GM19324 (cell line): ENCODE data around the gene BRS3.
"Not testable (repeated sequence)": the region's sequence is repeated elsewhere in the genome, so short reads cannot be mapped to it uniquely, and the experiment has no call there.

Experiments used
- ATAC-seq: cut with Tn5 transposase; IDR thresholded peaks from one replicate; pipeline ENCODE4 v1.9.1; 2021; ENCODE audit warnings: mild to moderate bottlenecking, moderate library complexity; ENCODE audit not compliant: unreplicated experiment, low FRiP score

The BRS3 gene

GRCh38 chrX:136487647-136488046 lies at the start of gene BRS3:
Gene BRS3, plus strand, starts transcription at chrX:136487947. Its CDS starts 168 bp downstream, at chrX:136488115.
- ATAC-seq, result no peak

DNA sequence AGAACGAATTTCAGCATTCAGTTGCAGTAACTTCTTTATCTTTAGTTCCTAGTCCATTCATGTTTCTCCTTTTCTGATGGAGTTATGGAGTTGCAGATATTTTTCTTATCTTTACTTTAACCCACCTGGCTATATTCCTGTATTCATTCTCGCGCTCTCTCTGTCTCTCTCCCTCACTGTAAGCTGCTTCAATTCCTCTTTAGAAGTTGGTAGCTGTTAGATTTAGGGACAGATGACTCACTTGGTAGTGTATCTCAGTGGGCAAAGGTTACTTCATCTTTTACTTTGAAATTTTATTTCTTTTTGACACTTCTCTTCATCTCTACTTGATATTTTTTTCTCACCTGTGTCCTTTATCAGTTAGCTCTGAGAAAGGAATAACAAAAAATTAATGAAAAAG lies 49.6 kb upstream of the BRS3 start:
- no peak for ATAC-seq

DNA sequence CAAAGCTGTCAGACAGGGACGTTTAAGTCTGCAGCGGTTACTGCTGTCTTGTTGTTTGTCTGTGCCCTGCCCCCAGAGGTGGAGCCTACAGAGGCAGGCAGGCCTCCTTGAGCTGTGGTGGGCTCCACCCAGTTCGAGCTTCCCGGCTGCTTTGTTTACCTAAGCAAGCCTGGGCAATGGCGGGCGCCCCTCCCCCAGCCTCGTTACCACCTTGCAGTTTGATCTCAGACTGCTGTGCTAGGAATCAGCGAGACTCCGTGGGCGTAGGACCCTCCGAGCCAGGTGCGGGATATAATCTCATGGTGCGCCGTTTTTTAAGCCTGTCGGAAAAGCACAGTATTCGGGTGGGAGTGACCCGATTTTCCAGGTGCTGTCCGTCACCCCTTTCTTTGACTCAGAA lies 42.1 kb upstream of the BRS3 start:
- not testable (repeated sequence) for ATAC-seq

- ATAC-seq, result no peak
Observed at GRCh38 chrX:136446208-136446607, 41.5 kb upstream of the BRS3 start.

DNA sequence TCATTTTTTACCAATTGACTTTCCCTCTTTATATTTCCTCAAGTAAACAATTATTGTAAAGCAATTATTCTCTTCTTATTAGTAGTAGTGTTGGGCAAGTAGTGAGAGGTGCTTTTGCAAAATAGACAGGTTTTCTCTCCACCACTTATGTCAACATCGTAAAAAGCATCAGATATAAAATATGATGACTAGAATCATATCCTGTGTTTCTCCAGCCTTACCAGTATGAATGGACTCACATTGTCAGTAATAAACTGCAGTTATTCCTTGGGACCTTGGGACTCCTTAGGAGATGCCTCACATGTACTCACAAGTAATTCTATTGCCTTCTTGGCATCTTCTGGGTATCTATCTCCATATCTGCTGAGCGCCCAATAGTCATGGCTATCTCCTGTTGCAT lies 40.4 kb upstream of the BRS3 start:
- no peak for ATAC-seq

DNA sequence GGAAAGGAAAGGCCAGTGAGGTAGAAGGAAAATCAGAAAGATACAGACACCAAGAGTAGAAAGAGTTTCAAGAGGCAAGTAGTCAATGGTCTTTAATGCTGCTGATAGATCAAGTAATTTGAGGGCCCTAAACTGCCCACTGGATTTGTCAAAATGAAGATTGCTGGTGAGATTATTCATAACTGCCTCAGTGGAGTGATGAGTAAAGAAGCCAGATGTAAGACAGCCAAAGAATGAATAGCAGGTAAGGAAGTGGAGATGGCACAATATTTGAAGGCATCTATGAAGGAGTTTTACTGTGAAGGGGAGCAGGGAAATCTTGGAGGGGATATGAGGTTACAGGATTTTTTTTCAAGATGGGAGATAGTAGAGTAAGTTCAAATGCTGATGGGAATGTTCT lies 39.8 kb upstream of the BRS3 start:
- no peak for ATAC-seq

DNA sequence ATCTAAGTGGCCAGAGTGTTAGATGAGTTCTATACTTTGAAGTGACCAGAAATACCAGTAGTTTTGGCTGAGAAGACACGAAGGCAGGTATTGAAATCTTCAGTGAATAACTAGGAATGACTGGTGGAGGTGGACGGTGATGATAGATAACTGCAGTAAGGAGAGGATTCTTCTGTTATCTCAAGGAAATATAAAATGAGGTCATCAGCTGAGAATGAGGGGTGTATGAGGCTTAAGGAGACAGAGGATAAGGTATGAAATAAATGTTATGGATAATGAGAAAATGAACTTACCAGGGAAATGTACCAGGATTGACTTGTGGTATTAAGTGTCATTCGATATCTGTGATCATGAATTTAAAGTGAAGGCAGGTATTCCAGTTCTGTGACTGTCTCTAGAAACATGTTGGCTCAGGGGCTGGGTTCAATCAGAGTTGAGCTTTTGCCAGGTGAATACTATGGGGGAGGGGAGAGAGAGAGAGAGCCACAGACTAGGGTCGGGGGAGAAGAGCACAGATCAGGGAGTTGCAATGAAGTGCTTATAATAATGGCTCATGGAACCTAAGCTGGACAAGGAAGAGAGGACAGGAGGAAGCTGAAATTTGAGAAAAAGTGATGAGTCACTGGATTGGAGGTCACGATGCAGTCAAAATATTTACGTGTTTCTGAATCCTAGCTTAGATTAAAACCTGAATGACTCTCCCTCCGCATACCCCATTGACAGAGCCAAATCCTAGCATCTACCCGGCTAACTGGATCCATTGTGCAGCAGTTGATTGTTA lies 37.5 kb upstream of the BRS3 start:
- no peak for ATAC-seq

GRCh38 chrX:136452614-136453013 lies 35.1 kb upstream of the BRS3 start:
- ATAC-seq, result no peak

GRCh38 chrX:136453114-136453513 lies 34.6 kb upstream of the BRS3 start:
- no peak for ATAC-seq

DNA sequence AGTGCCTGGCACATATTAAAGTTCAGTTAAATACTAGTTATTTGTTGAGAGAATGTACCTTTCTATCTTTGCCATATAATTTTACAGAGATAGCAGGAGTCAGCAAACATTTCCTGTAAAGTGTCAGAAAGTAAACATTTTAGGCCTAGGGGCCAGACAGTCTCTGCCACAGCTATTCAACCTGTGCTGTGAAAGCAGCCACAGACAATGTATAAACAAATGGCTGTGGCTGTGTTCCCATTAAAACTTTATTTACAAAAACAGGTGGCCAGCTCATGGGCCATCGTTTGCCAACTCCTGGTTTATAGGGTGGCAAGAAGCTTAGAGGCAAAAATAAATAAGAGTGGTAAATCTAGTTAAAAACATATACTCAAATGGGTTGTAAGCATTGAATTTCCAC lies 34.0 kb upstream of the BRS3 start:
- ATAC-seq, result no peak

GRCh38 chrX:136456133-136456532 lies 31.6 kb upstream of the BRS3 start:
- ATAC-seq, result no peak

GRCh38 chrX:136457303-136457917 lies 30.3 kb upstream of the BRS3 start:
- ATAC-seq, result no peak

DNA sequence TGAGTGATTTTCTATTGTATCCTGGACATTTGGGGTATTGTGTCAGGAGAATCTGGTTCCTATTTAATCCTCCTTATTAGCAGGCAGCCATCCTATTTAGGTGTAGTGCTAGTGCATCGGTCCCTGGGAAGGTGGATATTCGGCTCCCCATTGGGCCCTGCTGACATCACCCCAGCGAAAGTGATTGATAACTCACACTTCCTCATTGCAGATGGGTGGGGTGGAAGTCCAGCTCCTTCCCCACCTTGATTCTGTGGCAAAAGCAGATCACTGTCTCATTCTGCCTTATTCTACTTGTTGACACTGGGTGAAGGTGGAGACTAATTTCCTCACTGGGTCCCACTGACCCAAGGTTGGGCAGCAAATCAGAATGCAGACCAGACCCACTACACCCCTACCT lies 23.2 kb upstream of the BRS3 start:
- no peak for ATAC-seq

GRCh38 chrX:136467303-136467702 lies 20.4 kb upstream of the BRS3 start:
- ATAC-seq, result no peak

GRCh38 chrX:136468391-136469103 lies 19.2 kb upstream of the BRS3 start:
- ATAC-seq, result no peak

GRCh38 chrX:136473663-136474062 lies 14.1 kb upstream of the BRS3 start:
- no peak for ATAC-seq

DNA sequence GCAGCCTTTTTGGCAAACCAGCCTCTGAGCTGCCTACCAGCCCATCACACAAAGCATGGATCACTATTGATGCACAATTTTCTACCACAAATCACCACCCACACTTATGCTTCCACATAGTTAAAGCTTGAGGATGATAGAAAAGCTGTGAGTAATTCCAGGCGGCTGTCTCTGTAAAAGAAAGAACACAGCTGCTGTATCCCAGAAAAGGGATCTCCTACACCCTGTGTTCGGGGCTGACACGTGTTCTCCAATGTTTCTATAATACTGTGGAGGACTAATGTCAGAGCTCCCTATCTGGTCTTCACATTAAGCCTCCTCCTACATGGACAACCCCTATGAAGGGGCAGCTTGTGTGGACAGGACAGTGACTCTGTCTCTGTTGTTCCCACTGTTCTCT lies 12.5 kb upstream of the BRS3 start:
- ATAC-seq, result no peak

GRCh38 chrX:136476501-136476900 lies 11.2 kb upstream of the BRS3 start:
- no peak for ATAC-seq

DNA sequence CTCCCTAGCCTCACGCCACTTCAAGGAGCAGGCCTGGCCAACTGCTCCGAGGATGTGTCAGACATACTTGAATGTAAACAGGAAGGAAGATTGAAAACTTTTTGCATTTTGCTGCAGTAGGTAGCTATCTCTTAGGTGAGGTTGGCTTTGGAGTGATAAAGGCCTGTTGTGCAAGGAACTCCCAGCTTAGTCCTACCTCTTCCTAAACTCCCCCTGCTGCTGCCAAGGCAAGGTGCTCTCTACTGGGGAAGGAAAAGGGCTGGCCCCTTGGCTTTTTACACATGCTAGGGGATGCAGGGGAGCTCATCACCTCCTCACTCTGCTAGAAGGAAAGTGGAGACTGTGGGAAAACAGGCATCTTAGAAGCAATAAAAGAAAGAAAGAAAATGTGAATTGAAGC lies 10.7 kb upstream of the BRS3 start:
- no peak for ATAC-seq

DNA sequence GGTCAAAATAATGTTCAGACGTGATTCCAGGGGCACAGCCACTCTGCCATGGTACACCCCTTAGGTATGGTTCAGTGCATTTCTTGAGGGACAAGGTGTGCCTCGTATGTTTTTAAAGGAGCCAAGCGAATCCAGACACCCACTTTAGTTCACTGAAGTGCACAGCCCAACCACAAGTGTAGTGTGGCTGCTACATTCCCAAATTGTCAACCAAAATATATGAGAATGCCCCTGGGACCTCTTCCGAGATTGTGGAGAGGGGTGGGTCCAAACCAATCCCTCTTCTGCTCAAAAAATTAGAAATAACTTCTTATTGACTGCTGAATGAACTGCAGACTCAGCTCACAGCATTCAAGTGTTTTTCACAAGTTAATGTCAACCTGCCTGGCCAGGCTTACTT lies 7.4 kb upstream of the BRS3 start:
- no peak for ATAC-seq

GRCh38 chrX:136488706-136489105 lies 959 bp downstream of the BRS3 start:
- no peak for ATAC-seq

- ATAC-seq, result no peak
Observed at GRCh38 chrX:136491832-136492231, 4.1 kb downstream of the BRS3 start.
